NCI-H524 (cell line): ENCODE data around the gene FLCN.
"Not testable (repeated sequence)": the region's sequence is repeated elsewhere in the genome, so short reads cannot be mapped to it uniquely, and the experiment has no call there.

Source experiments
- DNase-seq, 2 experiments: peaks; one replicate each; lab custom pipeline; 2025; lab: John Stamatoyannopoulos, UW

Gene FLCN, protein sequence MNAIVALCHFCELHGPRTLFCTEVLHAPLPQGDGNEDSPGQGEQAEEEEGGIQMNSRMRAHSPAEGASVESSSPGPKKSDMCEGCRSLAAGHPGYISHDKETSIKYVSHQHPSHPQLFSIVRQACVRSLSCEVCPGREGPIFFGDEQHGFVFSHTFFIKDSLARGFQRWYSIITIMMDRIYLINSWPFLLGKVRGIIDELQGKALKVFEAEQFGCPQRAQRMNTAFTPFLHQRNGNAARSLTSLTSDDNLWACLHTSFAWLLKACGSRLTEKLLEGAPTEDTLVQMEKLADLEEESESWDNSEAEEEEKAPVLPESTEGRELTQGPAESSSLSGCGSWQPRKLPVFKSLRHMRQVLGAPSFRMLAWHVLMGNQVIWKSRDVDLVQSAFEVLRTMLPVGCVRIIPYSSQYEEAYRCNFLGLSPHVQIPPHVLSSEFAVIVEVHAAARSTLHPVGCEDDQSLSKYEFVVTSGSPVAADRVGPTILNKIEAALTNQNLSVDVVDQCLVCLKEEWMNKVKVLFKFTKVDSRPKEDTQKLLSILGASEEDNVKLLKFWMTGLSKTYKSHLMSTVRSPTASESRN

DNA sequence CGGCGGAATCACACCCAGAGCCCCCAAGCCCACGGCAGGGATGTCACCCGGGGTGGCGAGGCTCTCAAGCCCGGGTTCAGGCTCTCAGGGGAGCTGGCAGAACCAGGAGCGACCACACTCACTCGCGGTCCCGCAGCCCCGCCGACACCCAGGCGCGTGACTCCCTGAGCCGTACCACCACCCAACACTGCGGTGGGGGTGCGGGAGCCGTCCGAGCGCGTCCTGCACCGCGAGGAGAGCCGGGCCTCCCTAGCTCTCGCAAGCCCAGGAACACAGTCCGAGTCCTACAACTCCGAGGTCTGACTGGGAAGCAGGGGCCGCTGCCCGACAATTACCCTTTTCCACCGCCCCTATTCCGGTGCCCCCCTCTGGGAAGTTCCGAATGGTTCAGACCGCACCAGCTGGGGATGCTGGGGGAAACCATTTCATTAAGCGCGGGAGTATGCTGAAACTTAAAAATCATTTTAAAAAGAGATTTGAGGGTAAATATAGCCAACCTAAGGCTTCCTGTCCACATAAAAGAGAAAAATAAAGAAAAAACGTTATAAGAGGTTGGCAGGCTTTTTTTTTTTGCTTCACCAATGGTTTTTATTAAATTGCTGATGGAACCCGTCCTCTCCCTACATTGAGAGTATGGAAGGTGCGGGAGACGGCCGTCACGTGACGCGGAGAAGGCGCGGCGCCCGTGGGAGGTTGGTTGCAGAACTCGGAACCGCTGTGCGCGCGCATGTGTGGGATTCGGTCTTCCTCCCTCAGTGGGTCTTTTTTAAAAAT is at the start of gene FLCN:
Gene FLCN (minus strand): TSS at position 143 of the 774 bp plus-strand sequence. CDS start 9,031 bp downstream, outside the sequence.
- peak; percentile 71 to 77 for DNase-seq

- DNase-seq = no peak
These were observed 49.0 kb upstream of the FLCN start for GRCh38 chr17:17285951-17286350.

GRCh38 chr17:17280613-17281549 is 43.9 kb upstream of the FLCN start, which contains the start of gene COPS3:
Gene COPS3, minus strand, starts transcription at chr17:17281246. Its CDS starts 60 bp downstream, at chr17:17281186.
- peak; percentile 93 to 96 for DNase-seq

DNA sequence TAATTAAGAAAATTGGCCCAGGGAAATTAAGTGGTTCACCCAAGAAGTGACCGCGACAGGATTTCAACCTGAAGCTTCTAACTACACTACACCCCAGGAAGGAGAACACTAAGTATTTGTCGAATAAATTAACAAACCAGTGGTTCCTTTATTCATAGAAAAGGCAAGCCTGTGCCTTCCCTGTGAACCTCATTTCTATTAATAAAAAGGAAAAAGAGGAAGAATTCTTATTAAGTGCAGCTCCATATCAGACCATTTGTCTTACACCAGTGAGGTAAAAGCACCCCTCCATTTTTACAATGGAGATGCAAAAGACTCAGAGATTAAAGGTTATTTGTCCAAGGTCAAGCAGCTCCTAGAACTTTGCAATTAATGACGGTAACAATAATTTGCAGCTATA is 42.3 kb upstream of the FLCN start:
- no peak for DNase-seq

DNA sequence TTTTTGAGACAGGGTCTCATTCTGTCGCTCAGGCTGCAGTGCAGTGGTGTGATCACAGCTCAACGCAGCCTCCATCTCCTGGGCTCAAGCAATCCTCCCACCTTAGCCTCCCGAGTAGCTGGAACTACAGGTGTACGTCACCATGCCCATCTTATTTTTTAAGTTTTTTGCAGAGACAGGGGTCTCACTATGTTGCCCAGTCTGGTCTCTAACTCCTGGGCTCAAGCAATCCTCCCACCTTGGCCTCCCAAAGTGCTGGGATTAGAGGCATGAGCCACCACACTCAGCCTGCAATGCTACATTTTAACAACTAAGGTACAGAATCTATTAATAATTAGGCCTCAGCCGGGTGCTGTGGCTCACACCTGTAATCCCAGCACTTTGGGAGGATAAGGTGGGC is 40.5 kb upstream of the FLCN start:
- DNase-seq = not testable (repeated sequence)

DNA sequence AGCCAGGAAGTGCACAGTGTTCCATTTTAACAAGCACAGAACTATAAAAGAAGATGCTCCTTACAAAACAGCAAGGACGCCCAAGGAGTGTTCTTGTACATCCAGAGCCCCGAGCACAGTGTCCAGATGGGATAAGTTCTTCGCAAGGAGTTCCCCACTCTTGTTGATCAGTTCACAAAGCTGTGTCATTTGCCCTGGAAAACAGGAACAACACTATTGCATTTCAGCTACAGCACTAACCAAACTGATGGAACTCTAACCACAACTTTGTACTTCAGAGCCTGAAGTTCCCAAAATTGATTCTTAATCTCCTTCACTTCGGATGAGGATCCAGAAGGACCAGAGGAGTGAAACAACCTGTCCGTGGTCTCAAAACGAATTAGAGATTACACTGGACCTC is 39.0 kb upstream of the FLCN start:
- no peak for DNase-seq

DNA sequence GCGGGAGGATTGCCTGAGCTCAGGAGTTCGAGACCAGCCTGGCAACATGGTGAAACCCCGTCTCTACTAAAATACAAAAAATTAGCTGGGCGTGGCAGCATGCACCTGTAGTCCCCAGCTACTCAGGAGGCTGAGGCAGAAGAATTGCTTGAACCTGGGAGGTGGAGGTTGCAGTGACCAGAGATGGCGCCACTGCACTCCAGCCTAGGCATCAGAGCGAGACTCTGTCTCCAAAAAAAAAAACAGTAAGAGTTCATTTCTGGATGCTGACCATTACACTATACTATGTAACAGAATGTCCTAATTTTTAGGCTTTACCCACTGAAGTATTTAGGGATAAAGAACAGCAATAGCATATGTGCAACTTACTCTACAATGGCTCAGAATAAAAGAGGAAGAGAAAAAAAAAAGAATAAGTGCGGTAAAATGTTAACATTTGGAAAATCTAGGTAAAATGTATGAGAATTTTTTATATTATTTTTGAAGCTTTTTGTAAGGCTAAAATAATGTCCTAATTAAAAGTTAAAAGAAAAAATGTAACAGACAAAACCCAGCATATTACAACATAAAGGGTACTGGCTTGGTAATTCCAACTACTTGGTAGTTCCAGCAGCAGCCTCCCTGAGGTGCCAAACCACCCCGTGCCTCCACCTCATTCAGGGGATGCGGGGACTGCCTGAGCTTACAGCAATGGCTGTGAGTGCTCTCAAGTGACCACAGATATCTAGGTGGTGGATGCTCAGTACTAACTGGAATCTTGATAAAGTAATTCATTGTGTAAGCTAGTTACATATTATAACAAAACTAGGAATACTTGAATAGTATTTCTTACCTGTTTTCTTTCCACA is 33.2 kb upstream of the FLCN start:
- DNase-seq = no peak

- DNase-seq = peak in 1 of 2 experiments; percentile 24
These were observed 27.5 kb upstream of the FLCN start for GRCh38 chr17:17264430-17264829.

DNA sequence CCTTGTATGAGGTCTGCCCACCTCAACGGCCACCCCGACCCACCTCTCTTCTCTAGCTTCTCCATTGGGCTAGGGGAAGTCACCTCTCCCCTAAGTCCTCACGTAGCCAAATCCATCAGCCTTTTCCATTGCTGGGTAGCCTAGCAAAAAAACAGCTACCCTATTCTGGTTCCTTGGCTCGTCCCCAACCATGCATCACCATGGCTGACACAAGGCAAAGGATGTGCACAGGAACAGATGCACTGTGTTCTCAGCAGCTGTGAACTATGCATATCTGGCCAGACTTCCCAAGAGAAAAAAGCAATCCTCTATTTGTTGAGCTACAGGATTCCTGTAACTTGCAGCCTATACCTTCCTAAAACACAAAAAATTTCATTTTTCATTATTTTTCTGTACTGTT is 22.0 kb upstream of the FLCN start:
- no peak for DNase-seq

GRCh38 chr17:17258011-17258410 is 21.0 kb upstream of the FLCN start:
- DNase-seq = no peak

GRCh38 chr17:17256316-17256715 is 19.3 kb upstream of the FLCN start:
- DNase-seq = no peak

- not testable (repeated sequence) for DNase-seq
These were observed 18.7 kb upstream of the FLCN start for GRCh38 chr17:17255689-17256088.

- no peak for DNase-seq
These were observed 17.1 kb upstream of the FLCN start for GRCh38 chr17:17254036-17254435.

DNA sequence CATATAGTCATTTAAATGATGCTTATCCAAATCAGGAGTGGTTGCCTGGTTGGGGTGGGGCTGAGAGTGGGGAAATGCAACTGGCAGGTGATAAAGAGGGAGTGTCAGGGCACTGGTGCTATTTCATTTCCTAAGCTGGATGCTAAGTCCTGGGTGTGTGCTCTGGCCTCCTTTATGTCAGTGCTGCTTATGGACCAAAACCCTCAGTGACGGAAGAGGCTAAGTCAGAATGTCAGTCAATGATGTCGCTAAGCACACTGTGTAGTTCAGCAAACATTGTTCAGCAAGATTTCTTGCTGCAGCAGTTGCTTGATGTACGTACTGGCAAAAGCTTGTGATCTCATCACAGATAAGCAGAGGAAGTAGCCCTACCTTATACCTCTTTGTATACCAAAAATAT is 16.4 kb upstream of the FLCN start:
- DNase-seq = no peak

DNA sequence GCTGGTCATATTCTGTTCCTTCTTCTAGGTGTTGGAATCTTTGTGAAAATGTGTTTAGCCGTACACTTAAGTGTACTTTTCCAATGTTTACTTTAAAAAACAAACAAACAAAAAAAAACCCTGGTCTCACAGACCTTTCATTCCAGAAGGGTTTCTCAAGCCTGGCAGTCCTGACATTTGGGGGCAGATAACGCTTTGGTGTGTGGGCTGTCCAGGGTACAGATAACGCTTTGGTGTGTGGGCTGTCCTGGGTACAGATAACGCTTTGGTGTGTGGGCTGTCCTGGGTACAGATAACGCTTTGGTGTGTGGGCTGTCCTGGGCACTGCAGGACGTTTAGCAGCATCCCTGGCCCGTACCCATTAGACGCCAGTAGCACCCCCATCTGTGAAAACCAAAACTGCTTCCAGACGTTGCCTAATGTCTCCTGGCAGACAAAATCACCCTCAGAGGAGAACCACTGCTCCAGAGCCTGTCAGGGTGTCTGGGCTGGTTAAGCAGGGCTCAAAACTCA is 15.2 kb upstream of the FLCN start:
- DNase-seq = no peak

GRCh38 chr17:17246879-17247278 is 9.9 kb upstream of the FLCN start:
- no peak for DNase-seq

GRCh38 chr17:17243163-17243562 is 6.2 kb upstream of the FLCN start:
- DNase-seq = no peak

DNA sequence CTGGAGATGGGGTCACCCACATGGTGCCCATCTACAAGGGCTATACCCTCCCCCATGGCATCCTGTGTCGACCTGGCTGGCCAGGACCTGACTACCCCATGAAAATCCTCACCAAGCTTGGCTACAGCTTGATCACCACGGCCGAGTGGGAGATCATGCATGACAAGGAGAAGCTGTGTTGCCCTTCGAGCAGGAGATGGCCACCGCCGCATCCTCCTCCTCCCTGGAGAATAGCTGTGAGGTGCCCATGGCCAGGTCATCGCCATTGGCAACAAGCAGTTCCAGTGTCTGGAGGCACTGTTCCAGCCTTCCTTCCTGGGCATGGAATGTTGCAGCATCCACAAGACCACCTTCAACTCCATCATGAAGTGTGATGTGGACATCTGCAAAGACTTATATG is 5.3 kb upstream of the FLCN start:
- DNase-seq = no peak

DNA sequence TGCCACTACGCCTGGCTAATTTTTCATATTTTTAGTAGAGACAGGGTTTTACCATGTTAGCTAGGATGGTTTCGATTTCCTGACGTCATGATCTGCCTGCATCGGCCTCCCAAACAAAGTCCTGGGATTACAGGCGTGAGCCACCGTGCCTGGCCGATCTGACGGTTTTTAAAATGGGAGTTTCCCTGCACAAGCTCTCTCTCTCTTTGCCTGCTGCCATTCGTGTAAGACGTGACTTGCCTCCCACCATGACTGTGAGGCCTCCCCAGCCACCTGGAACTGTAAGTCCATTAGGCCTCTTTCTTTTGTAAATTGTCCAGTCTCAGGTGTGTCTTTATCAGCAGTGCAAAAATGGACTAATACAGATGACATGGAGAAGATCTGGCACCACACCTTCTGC is 4.7 kb upstream of the FLCN start:
- DNase-seq = no peak

DNA sequence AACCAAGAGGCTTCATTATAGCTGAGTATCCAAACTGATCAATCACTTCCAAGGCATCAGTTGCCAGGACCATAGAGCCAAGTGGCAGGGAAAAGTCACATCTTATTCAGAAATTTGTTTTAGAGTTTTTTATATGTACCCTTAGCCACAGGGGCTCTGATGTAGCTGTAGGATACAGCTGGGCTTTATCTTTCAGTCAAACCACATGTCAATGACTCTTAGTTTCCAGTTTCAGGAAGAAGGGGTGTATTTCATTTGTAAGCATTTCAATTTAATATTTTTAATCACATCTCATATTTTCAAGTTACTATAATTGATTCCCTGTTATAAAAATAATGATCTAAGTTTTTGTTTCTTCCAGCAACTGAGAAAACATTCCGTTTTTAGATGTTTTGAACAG is 2.9 kb upstream of the FLCN start:
- DNase-seq = no peak
